DND-41 (cell line): ENCODE results near the gene ITGA7.

Source experiments
- ATAC-seq: fragments of 200-7000 bp; cut with Tn5 transposase; 3 replicates; pipeline ENCODE4 v1.9.1; 2021; ENCODE audit warnings: low read depth; ENCODE audit not compliant: insufficient read depth
- DNase-seq: peaks from one replicate; pipeline ENCODE4 v3.0.0-alpha.2; 2020
- H2AFZ ChIP-seq: 2 replicates; pipeline ENCODE4 v1.6.0; 2012; ENCODE audit warnings: low read depth, low read length
- H3K27ac ChIP-seq: 2 replicates; pipeline ENCODE4 v1.5.1; 2012; ENCODE audit warnings: low read length, inconsistent platforms
- H3K27me3 ChIP-seq: fragments of 200-600 bp; sonication (generic); 2 replicates; pipeline ENCODE4 v1.6.0; 2012; ENCODE audit warnings: low read length, mild to moderate bottlenecking, inconsistent platforms; ENCODE audit not compliant: insufficient read depth, poor library complexity
- H3K36me3 ChIP-seq: 2 replicates; pipeline ENCODE4 v1.5.1; 2012; ENCODE audit warnings: low read length, inconsistent platforms; ENCODE audit not compliant: insufficient read depth
- H3K4me1 ChIP-seq: 2 replicates; pipeline ENCODE4 v1.5.1; 2012; ENCODE audit warnings: mild to moderate bottlenecking, low read length; ENCODE audit not compliant: insufficient read depth
- H3K4me2 ChIP-seq: 2 replicates; pipeline ENCODE4 v1.6.0; 2012; ENCODE audit warnings: mild to moderate bottlenecking, moderate library complexity, low read length, inconsistent platforms; ENCODE audit not compliant: insufficient read depth
- H3K4me3 ChIP-seq, 2 experiments: fragments of 200-600 bp in 1 of 2; shearing (Covaris generic) in 1 of 2; 2 replicates each; pipeline ENCODE4 v1.5.1; 2012 to 2016; ENCODE audit warnings: inconsistent platforms in 2 of 2, low read length in 2 of 2, mild to moderate bottlenecking in 2 of 2, low read depth in 1 of 2, moderate library complexity in 1 of 2
- H3K79me2 ChIP-seq: 2 replicates; pipeline ENCODE4 v1.6.0; 2012; ENCODE audit warnings: low read length, inconsistent platforms; ENCODE audit not compliant: insufficient read depth
- H3K9ac ChIP-seq: 2 replicates; pipeline ENCODE4 v1.6.0; 2012; ENCODE audit warnings: low read depth, mild to moderate bottlenecking, inconsistent platforms, low read length, moderate library complexity
- H3K9me3 ChIP-seq: 2 replicates; pipeline ENCODE4 v1.5.1; 2012; ENCODE audit warnings: low read length, moderate library complexity, mild to moderate bottlenecking, inconsistent platforms; ENCODE audit not compliant: insufficient read depth, severe bottlenecking
- H4K20me1 ChIP-seq: 2 replicates; pipeline ENCODE4 v1.6.0; 2012; ENCODE audit warnings: low read length; ENCODE audit not compliant: insufficient read depth
- EZH2 ChIP-seq: IDR thresholded peaks from 3 replicates; pipeline ENCODE4 v1.6.1; 2012; ENCODE audit warnings: borderline replicate concordance, low read depth, mild to moderate bottlenecking, moderate library complexity, low read length, inconsistent platforms; ENCODE audit not compliant: severe bottlenecking
- TF ChIP-seq, protein P1 (sequence below): IDR thresholded peaks from 2 replicates; pipeline ENCODE4 v1.5.1; 2012; ENCODE audit warnings: borderline replicate concordance, low read length, moderate library complexity, mild to moderate bottlenecking; ENCODE audit not compliant: poor library complexity, severe bottlenecking; ENCODE audit errors: extremely low read depth

The ITGA7 gene

DNA sequence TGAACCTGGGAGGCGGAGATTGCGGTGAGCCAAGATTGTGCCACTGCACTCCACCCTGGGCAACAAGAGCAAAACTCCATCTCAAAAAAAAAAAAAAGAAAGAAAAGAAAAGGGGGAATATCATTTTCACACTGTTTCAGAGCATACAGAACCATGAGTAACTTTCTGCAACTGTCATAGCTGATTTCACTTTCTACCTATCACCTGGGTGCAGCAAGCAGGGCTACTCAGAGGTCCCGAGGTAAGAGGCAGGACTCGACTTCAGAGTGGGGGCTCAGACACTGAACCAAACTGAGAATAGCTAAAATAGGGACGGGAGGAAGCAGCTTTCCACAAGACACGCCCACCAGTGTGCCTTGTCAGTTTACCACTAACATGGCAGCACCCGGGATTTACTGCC is 41.2 kb downstream of the ITGA7 start:
- no peak overlapping the region for H3K4me2 ChIP-seq
- H3K4me3 ChIP-seq: no peak overlapping the region
- no peak for ATAC-seq
- H4K20me1 ChIP-seq: no peaks in the 10 kb centered on the region
- no peaks in the 10 kb centered on the region for H3K9me3 ChIP-seq
- no peaks in the 10 kb centered on the region for H3K36me3 ChIP-seq
- DNase-seq: no peak
- no peak overlapping the region for H3K9ac ChIP-seq
- H3K79me2 ChIP-seq: no peaks in the 10 kb centered on the region
- H3K27me3 ChIP-seq: peaks cover 6% of the 10 kb centered on the region
- H2AFZ ChIP-seq: no peak overlapping the region
- H3K27ac ChIP-seq: no peak overlapping the region
- TF ChIP-seq, protein P1, sequence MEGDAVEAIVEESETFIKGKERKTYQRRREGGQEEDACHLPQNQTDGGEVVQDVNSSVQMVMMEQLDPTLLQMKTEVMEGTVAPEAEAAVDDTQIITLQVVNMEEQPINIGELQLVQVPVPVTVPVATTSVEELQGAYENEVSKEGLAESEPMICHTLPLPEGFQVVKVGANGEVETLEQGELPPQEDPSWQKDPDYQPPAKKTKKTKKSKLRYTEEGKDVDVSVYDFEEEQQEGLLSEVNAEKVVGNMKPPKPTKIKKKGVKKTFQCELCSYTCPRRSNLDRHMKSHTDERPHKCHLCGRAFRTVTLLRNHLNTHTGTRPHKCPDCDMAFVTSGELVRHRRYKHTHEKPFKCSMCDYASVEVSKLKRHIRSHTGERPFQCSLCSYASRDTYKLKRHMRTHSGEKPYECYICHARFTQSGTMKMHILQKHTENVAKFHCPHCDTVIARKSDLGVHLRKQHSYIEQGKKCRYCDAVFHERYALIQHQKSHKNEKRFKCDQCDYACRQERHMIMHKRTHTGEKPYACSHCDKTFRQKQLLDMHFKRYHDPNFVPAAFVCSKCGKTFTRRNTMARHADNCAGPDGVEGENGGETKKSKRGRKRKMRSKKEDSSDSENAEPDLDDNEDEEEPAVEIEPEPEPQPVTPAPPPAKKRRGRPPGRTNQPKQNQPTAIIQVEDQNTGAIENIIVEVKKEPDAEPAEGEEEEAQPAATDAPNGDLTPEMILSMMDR: no peak
- no peak for TF ChIP-seq EZH2
- no peaks in the 10 kb centered on the region for H3K4me1 ChIP-seq

DNA sequence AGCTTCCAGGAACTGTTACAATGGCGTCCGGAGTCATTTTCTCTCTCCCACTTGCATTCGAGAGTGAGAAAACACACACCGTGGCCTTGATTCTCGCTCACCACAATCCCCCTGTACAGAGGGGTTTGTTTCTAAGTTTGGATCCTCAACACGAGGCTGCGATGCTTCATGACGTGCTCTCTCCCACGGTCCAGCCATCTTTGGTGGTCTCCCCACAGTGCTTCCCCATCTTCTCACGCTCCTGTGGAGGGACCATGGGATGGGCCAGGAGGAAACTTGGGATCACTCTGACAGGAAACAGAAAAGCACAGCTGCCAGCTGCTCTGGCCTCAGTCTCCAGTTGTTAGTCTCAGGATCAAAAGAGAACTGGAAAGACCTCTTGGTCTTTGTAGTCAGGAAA is 42.9 kb downstream of the ITGA7 start:
- DNase-seq (no peak), ATAC-seq (no peak)
- H4K20me1 ChIP-seq: no peaks in the 10 kb centered on the region
- no peak overlapping the region for H3K4me2 ChIP-seq
- H3K4me1 ChIP-seq: no peaks in the 10 kb centered on the region
- H3K9ac ChIP-seq: no peak overlapping the region
- H3K9me3 ChIP-seq: no peaks in the 10 kb centered on the region
- H3K4me3 ChIP-seq: no peak overlapping the region
- H3K27ac ChIP-seq: no peak overlapping the region
- no peaks in the 10 kb centered on the region for H3K79me2 ChIP-seq
- TF ChIP-seq EZH2: no peak
- H3K27me3 ChIP-seq: peaks cover 6% of the 10 kb centered on the region
- H2AFZ ChIP-seq: no peak overlapping the region
- H3K36me3 ChIP-seq: no peaks in the 10 kb centered on the region

DNA sequence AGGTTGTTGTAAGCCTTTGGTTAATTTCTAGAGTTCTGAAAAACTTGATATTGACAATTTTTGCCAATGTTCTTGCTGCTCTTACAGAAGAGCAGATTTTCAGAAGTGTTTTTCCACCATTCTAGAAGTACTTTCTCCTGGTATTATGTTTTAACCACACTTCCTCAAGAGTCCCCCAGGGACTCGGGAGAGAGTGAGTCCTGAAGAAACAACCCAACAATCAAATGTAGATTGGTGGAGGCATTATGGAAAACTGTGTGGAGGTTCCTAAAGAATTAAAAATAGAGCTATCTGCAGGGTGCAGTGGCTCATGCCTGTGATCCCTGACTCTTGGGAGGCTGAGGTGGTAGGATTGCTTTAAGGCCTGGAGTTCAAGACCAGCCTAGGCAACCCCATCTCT is 44.3 kb downstream of the ITGA7 start:
- Histone ChIP-seq H3K4me2 (no peak overlapping the region), H3K27me3 (peaks cover 8% of the 10 kb centered on the region), H3K4me1 (no peaks in the 10 kb centered on the region), H3K9ac (no peak overlapping the region), H4K20me1 (no peaks in the 10 kb centered on the region), H3K79me2 (no peaks in the 10 kb centered on the region), H3K4me3 (no peak overlapping the region), H3K9me3 (no peaks in the 10 kb centered on the region), H3K27ac (no peak overlapping the region), H2AFZ (no peak overlapping the region), H3K36me3 (no peaks in the 10 kb centered on the region)
- ATAC-seq (no peak), DNase-seq (no peak)
- TF ChIP-seq EZH2: no peak
- TF ChIP-seq, protein P1: no peak

DNA sequence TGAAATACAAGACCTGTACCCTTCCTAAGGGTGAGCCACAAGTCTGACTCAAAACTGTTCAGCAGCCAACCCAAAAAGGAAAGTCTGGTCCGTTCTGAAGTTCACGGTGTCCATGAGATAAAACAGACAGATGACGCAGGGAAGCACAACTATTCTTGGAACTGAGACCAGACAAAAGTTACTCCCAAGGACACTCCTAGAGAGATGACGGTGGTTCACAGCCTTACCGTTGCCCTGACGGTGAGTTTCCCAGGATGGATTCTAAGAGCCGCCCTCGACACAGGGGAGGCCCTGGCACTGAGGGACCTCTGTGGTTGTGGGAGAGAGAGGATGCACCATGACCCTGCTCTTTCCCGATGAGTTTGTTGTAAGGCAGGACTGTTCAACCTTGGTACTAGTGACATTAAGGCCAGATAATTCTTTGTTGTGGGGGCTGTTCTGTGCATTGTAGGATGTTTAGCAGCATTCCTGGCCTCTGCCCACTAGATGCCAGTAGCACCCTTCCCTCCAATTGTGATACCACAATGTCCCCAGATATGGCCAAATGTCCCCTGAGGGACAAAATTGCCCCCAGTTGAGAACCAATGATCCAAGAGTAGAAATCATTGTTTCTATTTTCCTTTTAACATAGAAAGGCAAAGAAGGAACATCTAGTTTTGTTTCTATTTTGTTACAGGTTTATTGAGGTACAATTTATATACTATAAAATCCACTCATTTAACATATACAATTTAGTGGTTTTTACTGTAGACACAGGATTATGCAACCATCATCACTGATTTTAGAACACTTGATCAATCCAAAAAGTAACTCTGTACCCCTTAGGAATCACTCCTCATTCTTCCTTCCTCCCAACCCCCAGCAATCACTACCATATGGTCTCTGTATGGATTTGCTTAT is 48.0 kb downstream of the ITGA7 start:
- Histone ChIP-seq H3K4me1 (no peaks in the 10 kb centered on the region), H2AFZ (no peak overlapping the region), H3K36me3 (no peaks in the 10 kb centered on the region), H3K4me3 (no peak overlapping the region), H3K4me2 (no peak overlapping the region), H3K27me3 (peaks cover 8% of the 10 kb centered on the region), H3K79me2 (no peaks in the 10 kb centered on the region), H3K27ac (no peak overlapping the region), H3K9me3 (no peaks in the 10 kb centered on the region), H3K9ac (no peak overlapping the region), H4K20me1 (no peaks in the 10 kb centered on the region)
- no peak for ATAC-seq
- no peak for DNase-seq
- TF ChIP-seq EZH2: no peak
- TF ChIP-seq, protein P1: peak; percentile 42
